Measurements from ENCODE around the gene SDHAF3.

DNA sequence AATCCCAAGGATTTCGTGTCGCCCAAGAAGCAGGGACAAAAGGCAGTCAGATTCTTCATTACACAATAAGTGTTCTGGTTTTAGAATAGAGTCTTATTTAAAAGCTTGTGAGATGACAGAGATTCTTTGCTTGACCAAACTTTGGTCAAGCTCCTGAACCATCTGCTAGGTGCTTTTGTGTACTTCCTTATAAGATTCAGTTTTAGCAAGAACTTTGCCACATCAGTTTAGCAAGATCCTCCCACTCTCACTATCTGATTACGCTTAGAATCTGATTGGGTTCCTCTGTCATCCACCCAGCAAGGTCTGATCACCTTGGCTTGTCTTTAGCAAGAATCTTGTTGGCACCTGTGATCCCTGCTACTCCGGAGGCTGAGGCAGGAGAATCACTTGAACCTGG, 38.2 kb upstream of the SDHAF3 start:
- TF ChIP-seq EGR1 (IDR thresholded peaks at IDR 0.05; ENCODE audit: low read depth) (no peak), POLR2AphosphoS5 (IDR thresholded peaks at IDR 0.05; ENCODE audit: low read depth, low read length) (no peak), ZNF274 (IDR thresholded peaks at IDR 0.05; ENCODE audit: low read depth, low read length) (no peak), POLR2A (IDR thresholded peaks at IDR 0.05; ENCODE audit: borderline replicate concordance, extremely low read depth, insufficient read depth, insufficient read length) (no peak), SRF (IDR thresholded peaks at IDR 0.05; ENCODE audit: low read depth) (no peak), YY1 (IDR thresholded peaks at IDR 0.05; ENCODE audit: extremely low read depth, insufficient replicate concordance, low read depth, low read length) (no peak), FOSL1 (IDR thresholded peaks at IDR 0.05; ENCODE audit: low read depth) (no peak), RAD21 (IDR thresholded peaks at IDR 0.05; ENCODE audit: low read depth) (no peak)
- TF ChIP-seq, protein P1, sequence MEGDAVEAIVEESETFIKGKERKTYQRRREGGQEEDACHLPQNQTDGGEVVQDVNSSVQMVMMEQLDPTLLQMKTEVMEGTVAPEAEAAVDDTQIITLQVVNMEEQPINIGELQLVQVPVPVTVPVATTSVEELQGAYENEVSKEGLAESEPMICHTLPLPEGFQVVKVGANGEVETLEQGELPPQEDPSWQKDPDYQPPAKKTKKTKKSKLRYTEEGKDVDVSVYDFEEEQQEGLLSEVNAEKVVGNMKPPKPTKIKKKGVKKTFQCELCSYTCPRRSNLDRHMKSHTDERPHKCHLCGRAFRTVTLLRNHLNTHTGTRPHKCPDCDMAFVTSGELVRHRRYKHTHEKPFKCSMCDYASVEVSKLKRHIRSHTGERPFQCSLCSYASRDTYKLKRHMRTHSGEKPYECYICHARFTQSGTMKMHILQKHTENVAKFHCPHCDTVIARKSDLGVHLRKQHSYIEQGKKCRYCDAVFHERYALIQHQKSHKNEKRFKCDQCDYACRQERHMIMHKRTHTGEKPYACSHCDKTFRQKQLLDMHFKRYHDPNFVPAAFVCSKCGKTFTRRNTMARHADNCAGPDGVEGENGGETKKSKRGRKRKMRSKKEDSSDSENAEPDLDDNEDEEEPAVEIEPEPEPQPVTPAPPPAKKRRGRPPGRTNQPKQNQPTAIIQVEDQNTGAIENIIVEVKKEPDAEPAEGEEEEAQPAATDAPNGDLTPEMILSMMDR (IDR thresholded peaks at IDR 0.05 in 2 of 3, conservative IDR thresholded peaks at IDR 0.05 in 1 of 3; ENCODE audit: borderline replicate concordance in 1 of 3, insufficient read depth in 1 of 3, low read depth in 2 of 3, low read length in 2 of 3): no peak
- TF ChIP-seq, protein P2, sequence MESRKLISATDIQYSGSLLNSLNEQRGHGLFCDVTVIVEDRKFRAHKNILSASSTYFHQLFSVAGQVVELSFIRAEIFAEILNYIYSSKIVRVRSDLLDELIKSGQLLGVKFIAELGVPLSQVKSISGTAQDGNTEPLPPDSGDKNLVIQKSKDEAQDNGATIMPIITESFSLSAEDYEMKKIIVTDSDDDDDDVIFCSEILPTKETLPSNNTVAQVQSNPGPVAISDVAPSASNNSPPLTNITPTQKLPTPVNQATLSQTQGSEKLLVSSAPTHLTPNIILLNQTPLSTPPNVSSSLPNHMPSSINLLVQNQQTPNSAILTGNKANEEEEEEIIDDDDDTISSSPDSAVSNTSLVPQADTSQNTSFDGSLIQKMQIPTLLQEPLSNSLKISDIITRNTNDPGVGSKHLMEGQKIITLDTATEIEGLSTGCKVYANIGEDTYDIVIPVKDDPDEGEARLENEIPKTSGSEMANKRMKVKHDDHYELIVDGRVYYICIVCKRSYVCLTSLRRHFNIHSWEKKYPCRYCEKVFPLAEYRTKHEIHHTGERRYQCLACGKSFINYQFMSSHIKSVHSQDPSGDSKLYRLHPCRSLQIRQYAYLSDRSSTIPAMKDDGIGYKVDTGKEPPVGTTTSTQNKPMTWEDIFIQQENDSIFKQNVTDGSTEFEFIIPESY (IDR thresholded peaks at IDR 0.05; ENCODE audit: extremely low read depth, insufficient replicate concordance, low read length): no peak
- TF ChIP-seq, protein P3, sequence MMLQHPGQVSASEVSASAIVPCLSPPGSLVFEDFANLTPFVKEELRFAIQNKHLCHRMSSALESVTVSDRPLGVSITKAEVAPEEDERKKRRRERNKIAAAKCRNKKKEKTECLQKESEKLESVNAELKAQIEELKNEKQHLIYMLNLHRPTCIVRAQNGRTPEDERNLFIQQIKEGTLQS (IDR thresholded peaks at IDR 0.05): no peak
- TF ChIP-seq, protein P4, sequence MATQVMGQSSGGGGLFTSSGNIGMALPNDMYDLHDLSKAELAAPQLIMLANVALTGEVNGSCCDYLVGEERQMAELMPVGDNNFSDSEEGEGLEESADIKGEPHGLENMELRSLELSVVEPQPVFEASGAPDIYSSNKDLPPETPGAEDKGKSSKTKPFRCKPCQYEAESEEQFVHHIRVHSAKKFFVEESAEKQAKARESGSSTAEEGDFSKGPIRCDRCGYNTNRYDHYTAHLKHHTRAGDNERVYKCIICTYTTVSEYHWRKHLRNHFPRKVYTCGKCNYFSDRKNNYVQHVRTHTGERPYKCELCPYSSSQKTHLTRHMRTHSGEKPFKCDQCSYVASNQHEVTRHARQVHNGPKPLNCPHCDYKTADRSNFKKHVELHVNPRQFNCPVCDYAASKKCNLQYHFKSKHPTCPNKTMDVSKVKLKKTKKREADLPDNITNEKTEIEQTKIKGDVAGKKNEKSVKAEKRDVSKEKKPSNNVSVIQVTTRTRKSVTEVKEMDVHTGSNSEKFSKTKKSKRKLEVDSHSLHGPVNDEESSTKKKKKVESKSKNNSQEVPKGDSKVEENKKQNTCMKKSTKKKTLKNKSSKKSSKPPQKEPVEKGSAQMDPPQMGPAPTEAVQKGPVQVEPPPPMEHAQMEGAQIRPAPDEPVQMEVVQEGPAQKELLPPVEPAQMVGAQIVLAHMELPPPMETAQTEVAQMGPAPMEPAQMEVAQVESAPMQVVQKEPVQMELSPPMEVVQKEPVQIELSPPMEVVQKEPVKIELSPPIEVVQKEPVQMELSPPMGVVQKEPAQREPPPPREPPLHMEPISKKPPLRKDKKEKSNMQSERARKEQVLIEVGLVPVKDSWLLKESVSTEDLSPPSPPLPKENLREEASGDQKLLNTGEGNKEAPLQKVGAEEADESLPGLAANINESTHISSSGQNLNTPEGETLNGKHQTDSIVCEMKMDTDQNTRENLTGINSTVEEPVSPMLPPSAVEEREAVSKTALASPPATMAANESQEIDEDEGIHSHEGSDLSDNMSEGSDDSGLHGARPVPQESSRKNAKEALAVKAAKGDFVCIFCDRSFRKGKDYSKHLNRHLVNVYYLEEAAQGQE (IDR thresholded peaks at IDR 0.05; ENCODE audit: low read depth): no peak

All from HCT116 (cell line).